HepG2 (cell line): Measurements from ENCODE around the gene OPRL1. TPM values are rescaled to one million over a fixed set of nuclear protein-coding genes. Genes with fewer than 3 reads are reported as not detected.

Experiments used
- ATF4 ChIP-seq, 2 experiments: fragments of 450-650 bp in 1 of 2; sonication (generic) in 1 of 2; formaldehyde crosslinking; IDR thresholded peaks; 2 replicates each; pipeline versions ENCODE4 v1.5.0 to v1.8.0; 2020 to 2022; ENCODE audit warnings: mild to moderate bottlenecking in 1 of 2, missing genetic modification reagents in 1 of 2
- KDM5A ChIP-seq: fragments of 200-600 bp; sonication (generic); IDR thresholded peaks from 2 replicates; pipeline ENCODE4 v1.7.0; 2018; ENCODE audit warnings: antibody characterized with exemption, mild to moderate bottlenecking, low read length, borderline replicate concordance
- NR2F1 ChIP-seq, 2 experiments: fragments of 450-650 bp in 1 of 2; formaldehyde crosslinking in 1 of 2; IDR thresholded peaks; 2 replicates each; pipeline versions ENCODE4 v1.5.0 to v1.6.1; 2016 to 2020; ENCODE audit warnings: mild to moderate bottlenecking in 1 of 2, missing compliant biosample characterization in 1 of 2, missing genetic modification reagents in 1 of 2, moderate library complexity in 1 of 2
- NR2F6 ChIP-seq, 2 experiments: IDR thresholded peaks; 2 replicates each; pipeline ENCODE4 v1.6.1; 2016; ENCODE audit warnings: antibody characterized with exemption in 1 of 2, mild to moderate bottlenecking in 1 of 2
- THAP9 ChIP-seq: sonication (generic); formaldehyde crosslinking; IDR thresholded peaks from 2 replicates; pipeline ENCODE4; 2020; ENCODE audit warnings: missing genetic modification reagents, mild to moderate bottlenecking, borderline replicate concordance
- ZNF142 ChIP-seq: sonication (generic); formaldehyde crosslinking; IDR thresholded peaks from 2 replicates; pipeline ENCODE4 v1.4.0; 2020; ENCODE audit warnings: missing genetic modification reagents
- ZNF205 ChIP-seq: IDR thresholded peaks from 2 replicates; pipeline ENCODE4 v1.6.1; 2018; ENCODE audit warnings: missing biosample characterization, missing genetic modification reagents
- ZNF224 ChIP-seq: sonication (generic); formaldehyde crosslinking; IDR thresholded peaks from 2 replicates; pipeline ENCODE4 v1.5.0; 2020; ENCODE audit warnings: mild to moderate bottlenecking, missing genetic modification reagents
- ZNF281 ChIP-seq: sonication (generic); formaldehyde crosslinking; IDR thresholded peaks from 2 replicates; pipeline ENCODE4 v1.4.0; 2020; ENCODE audit warnings: missing genetic modification reagents, borderline replicate concordance
- ZNF766 ChIP-seq: sonication (generic); formaldehyde crosslinking; IDR thresholded peaks from 2 replicates; pipeline ENCODE4 v1.5.0; 2020; ENCODE audit warnings: missing genetic modification reagents, borderline replicate concordance
- polyA plus RNA-seq, 8 experiments: library from polyadenylated mRNA; depleted of rRNA in 3 of 8; stranded (reverse) in 7 of 8; unstranded in 1 of 8; fragments of >200 nt; fragmentation: Illumina TruSeq in 4 of 8; extraction: Trizol in 4 of 8; gene quantifications; 2 replicates each; pipeline versions ENCODE4 v1.2.1 to v1.2.3, GENCODE V29; 2011 to 2016; ENCODE audit warnings: low read depth in 4 of 8, missing spikeins in 1 of 8, mixed read lengths in 1 of 8; ENCODE audit not compliant: insufficient read depth in 1 of 8
- total RNA-seq, 5 experiments: library from RNA; depleted of rRNA; stranded (reverse); fragments of >200 nt; fragmentation: Illumina TruSeq; extraction: Trizol; gene quantifications; 2 replicates each; pipeline ENCODE4 v1.2.3, GENCODE V29; 2016; ENCODE audit warnings: low read depth in 1 of 5
- TF ChIP-seq, protein P1 (sequence below): IDR thresholded peaks from 2 replicates; pipeline ENCODE4 v1.6.1; 2016; ENCODE audit warnings: low read depth, borderline replicate concordance

OPRL1 gene
- total and polyA plus RNA-seq, 2 of the 13 experiments (the other 11 are each of a cell fraction or from before 2014, with no cell fraction given), result 0.35 to 0.71 TPM

GRCh38 chr20:64063389-64064144 lies 16.3 kb upstream of the OPRL1 start (continued):
- TF ChIP-seq NR2F1 (CRISPR knock-in tag; IDR thresholded peaks at IDR 0.05) (no peak), ZNF142 (CRISPR knock-in tag) (peak; percentile 42), KDM5A (no peak), ATF4 (CRISPR knock-in tag; IDR thresholded peaks at IDR 0.05) (no peak), ZNF766 (CRISPR knock-in tag) (no peak), ZNF281 (peak; percentile 54; the same call in 1 of the 2 replicates), NR2F6 (IDR thresholded peaks at IDR 0.05) (no peak; the same call in 1 of the 2 replicates), NR2F6 (CRISPR knock-in tag; IDR thresholded peaks at IDR 0.05) (0 out of 2 replicates have a peak, but pooled peaks have one; percentile 17), ZNF224 (CRISPR knock-in tag) (peak; percentile 17; the same call in 1 of the 2 replicates), ZNF205 (CRISPR knock-in tag) (no peak), THAP9 (CRISPR knock-in tag) (no peak)
- TF ChIP-seq, protein P1, sequence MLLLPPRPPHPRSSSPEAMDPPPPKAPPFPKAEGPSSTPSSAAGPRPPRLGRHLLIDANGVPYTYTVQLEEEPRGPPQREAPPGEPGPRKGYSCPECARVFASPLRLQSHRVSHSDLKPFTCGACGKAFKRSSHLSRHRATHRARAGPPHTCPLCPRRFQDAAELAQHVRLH (CRISPR knock-in tag), result peak; percentile 57; the same call in 1 of the 2 replicates
